Endodermal cell (in vitro differentiated cells): ENCODE results near the gene PRADC1. TPM values are rescaled to one million over a fixed set of nuclear protein-coding genes. Genes with fewer than 3 reads are reported as not detected.

Source experiments
- DNase-seq: peaks from one replicate; pipeline ENCODE4 v3.0.0-alpha.2; 2017
- H3K27ac ChIP-seq: 2 replicates; pipeline ENCODE4 v1.5.1; 2013; ENCODE audit warnings: mild to moderate bottlenecking, low read depth, low read length, moderate library complexity
- H3K27me3 ChIP-seq: 2 replicates; pipeline ENCODE4 v1.6.1; 2013; ENCODE audit warnings: mild to moderate bottlenecking, low read length, moderate library complexity; ENCODE audit not compliant: insufficient read depth, control insufficient read depth, poor library complexity, severe bottlenecking
- H3K36me3 ChIP-seq: 2 replicates; pipeline ENCODE4 v1.7.0; 2013; ENCODE audit warnings: mild to moderate bottlenecking, low read length, moderate library complexity; ENCODE audit not compliant: control insufficient read depth, insufficient read depth
- H3K4me1 ChIP-seq: one replicate; pipeline ENCODE4 v1.7.0; 2013; ENCODE audit warnings: low read length; ENCODE audit not compliant: control insufficient read depth, insufficient read depth
- H3K4me3 ChIP-seq: 2 replicates; pipeline ENCODE4 v1.5.1; 2013; ENCODE audit warnings: mild to moderate bottlenecking, low read length, moderate library complexity
- H3K9ac ChIP-seq: 2 replicates; pipeline ENCODE4 v1.6.1; 2013; ENCODE audit warnings: mild to moderate bottlenecking, low read length, moderate library complexity; ENCODE audit not compliant: poor library complexity, severe bottlenecking; ENCODE audit errors: extremely low read depth
- H3K9me3 ChIP-seq: 2 replicates; pipeline ENCODE4 v1.6.1; 2013; ENCODE audit warnings: mild to moderate bottlenecking, low read length, moderate library complexity; ENCODE audit not compliant: control insufficient read depth
- H3K27ac Mint-ChIP-seq: 2 replicates; pipeline ENCODE4 v1.8.0; 2020; ENCODE audit warnings: mixed read lengths
- H3K27me3 Mint-ChIP-seq: 2 replicates; pipeline ENCODE4 v1.8.0; 2021; ENCODE audit warnings: mild to moderate bottlenecking, mixed read lengths; ENCODE audit not compliant: insufficient read depth
- H3K36me3 Mint-ChIP-seq: 2 replicates; pipeline ENCODE4 v1.8.0; 2020; ENCODE audit warnings: low read depth, mixed read lengths
- H3K4me1 Mint-ChIP-seq: 2 replicates; pipeline ENCODE4 v1.8.0; 2020; ENCODE audit warnings: mixed read lengths
- H3K4me3 Mint-ChIP-seq: 2 replicates; pipeline ENCODE4 v1.8.0; 2020; ENCODE audit warnings: mild to moderate bottlenecking, moderate library complexity, mixed read lengths
- H3K9me3 Mint-ChIP-seq: 2 replicates; pipeline ENCODE4 v1.8.0; 2020; ENCODE audit warnings: mild to moderate bottlenecking, mixed read lengths
- CTCF ChIP-seq: fragments of 200-600 bp; sonication (generic); conservative IDR thresholded peaks from 2 replicates; pipeline ENCODE4 v1.5.0; 2021; ENCODE audit warnings: antibody characterized with exemption, mild to moderate bottlenecking
- WGBS, 2 experiments: methylation state at CpG; one replicate each; pipeline versions ENCODE4 v1.1.5 to v1.1.7; 2013; ENCODE audit warnings: missing lambda C conversion rate in 2 of 2, mixed read lengths in 1 of 2; ENCODE audit not compliant: insufficient coverage in 1 of 2, insufficient read length in 1 of 2; 5-methylcytosine and 5-hydroxymethylcytosine counted together
- total RNA-seq, 2 donors: library from RNA; stranded (reverse); fragmentation: NEBNext Ultra II Directional in 1 of 2; extraction: Animal tissue kit (Norgen Biotek cat#: 25700) in 1 of 2; gene quantifications; 2 replicates in 1 of 2; 3 replicates in 1 of 2; pipeline ENCODE4 v1.2.1, GENCODE V29; 2021

PRADC1 gene
- total RNA-seq, 2 donors from 2014 or later, result 8.8 to 10.2 TPM

GRCh38 chr2:73238149-73238548 lies 5.1 kb upstream of the PRADC1 start:
- peak overlapping the region; percentile 90 for H3K27ac Mint-ChIP-seq
- H3K9me3 Mint-ChIP-seq, result no peaks in the 10 kb centered on the region
- no peak overlapping the region for H3K9ac ChIP-seq
- H3K27me3 Mint-ChIP-seq, result no peaks in the 10 kb centered on the region
- H3K27ac ChIP-seq, result no peak overlapping the region
- H3K4me3 Mint-ChIP-seq, result no peak overlapping the region
- H3K27me3 ChIP-seq, result no peaks in the 10 kb centered on the region
- no peaks in the 10 kb centered on the region for H3K9me3 ChIP-seq
- DNase-seq, result no peak
- peaks cover 25% of the 10 kb centered on the region for H3K36me3 Mint-ChIP-seq
- no peak for TF ChIP-seq CTCF
- H3K4me1 Mint-ChIP-seq, result peaks cover 23% of the 10 kb centered on the region
- no peak overlapping the region for H3K4me3 ChIP-seq
- 63 to 83% methylated on average over 3 of the region's 3 CpGs for WGBS, 2 experiments
- peaks cover 2% of the 10 kb centered on the region for H3K4me1 ChIP-seq
- peaks cover 45% of the 10 kb centered on the region for H3K36me3 ChIP-seq

GRCh38 chr2:73237168-73237567 lies 4.1 kb upstream of the PRADC1 start:
- peaks cover 19% of the 10 kb centered on the region for H3K36me3 Mint-ChIP-seq
- WGBS, 2 experiments, result 88 to 100% methylated on average over 1 of the region's 1 CpG
- no peak overlapping the region for H3K4me3 Mint-ChIP-seq

DNA sequence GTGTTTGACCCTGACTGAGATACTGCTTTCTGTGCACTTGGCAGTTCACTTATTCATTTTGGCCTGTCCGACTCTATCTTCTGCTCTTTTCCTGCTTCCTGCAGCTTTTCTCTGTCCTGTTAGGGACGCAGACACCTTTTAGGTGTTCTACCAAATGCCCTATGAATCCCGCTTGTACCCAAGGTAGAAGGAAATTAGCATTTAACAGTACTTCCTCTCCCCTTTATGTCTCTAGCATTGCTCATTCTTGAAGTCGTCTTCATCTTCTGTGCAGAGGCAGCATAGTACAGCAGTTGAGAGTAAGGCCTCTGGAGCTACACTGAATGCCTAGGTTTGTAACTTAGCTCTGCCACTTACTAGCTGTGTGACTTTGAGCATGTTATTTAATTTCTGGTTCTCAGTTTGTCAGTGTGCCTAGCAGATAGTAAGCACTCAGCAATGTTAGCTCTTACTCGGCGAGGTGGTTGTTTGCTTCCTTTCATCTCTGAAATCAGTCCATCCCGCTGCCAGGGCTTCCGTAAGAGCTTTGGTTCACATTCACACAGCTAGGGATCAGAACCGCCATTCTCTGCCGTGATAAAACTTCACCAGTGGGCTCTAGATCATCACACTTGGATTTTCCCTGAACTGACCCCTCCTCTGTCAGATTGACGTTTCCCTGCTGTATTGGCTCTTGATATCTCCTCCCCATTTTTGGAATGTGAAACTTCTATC lies 2.4 kb upstream of the PRADC1 start:
- Mint-ChIP-seq H3K9me3 (no peaks in the 10 kb centered on the region), H3K27ac (peak overlapping the region; percentile 96), H3K4me3 (peak overlapping the region; percentile 97), H3K4me1 (peaks cover 22% of the 10 kb centered on the region), H3K27me3 (no peaks in the 10 kb centered on the region), H3K36me3 (peaks cover 7% of the 10 kb centered on the region)
- Histone ChIP-seq H3K4me1 (no peaks in the 10 kb centered on the region), H3K9me3 (no peaks in the 10 kb centered on the region), H3K4me3 (peak overlapping the region; percentile 98), H3K27ac (no peak overlapping the region), H3K27me3 (no peaks in the 10 kb centered on the region), H3K9ac (peak overlapping the region; percentile 95), H3K36me3 (peaks cover 24% of the 10 kb centered on the region)
- 76 to 82% methylated on average over 11 of the region's 11 CpGs for WGBS, 2 experiments
- TF ChIP-seq CTCF, result no peak
- DNase-seq, result peak; percentile 9

More at GRCh38 chr2:73237168-73237567, 4.1 kb upstream of the PRADC1 start:
- Mint-ChIP-seq H3K9me3 (no peaks in the 10 kb centered on the region), H3K27me3 (no peaks in the 10 kb centered on the region), H3K27ac (peak overlapping the region; percentile 2), H3K4me1 (peaks cover 22% of the 10 kb centered on the region)
- no peaks in the 10 kb centered on the region for H3K27me3 ChIP-seq
- DNase-seq, result no peak
- H3K27ac ChIP-seq, result no peak overlapping the region
- peaks cover 35% of the 10 kb centered on the region for H3K36me3 ChIP-seq
- no peak for TF ChIP-seq CTCF
- no peaks in the 10 kb centered on the region for H3K4me1 ChIP-seq
- no peak overlapping the region for H3K9ac ChIP-seq
- H3K4me3 ChIP-seq, result no peak overlapping the region
- H3K9me3 ChIP-seq, result no peaks in the 10 kb centered on the region
